GM20431 (cell line): Measurements from ENCODE around the gene TSC22D4.
"Not testable (repeated sequence)": the region's sequence is repeated elsewhere in the genome, so short reads cannot be mapped to it uniquely, and the experiment has no call there.

Source experiments
- in situ Hi-C: fragments of 300-500 bp; cut with MseI, MboI; formaldehyde crosslinking; loops from one replicate; pipeline ENCODE4 v1.15.0; 2020; ENCODE audit warnings: low sequenced_read_pairs; ENCODE audit not compliant: unreplicated experiment

TSC22D4 gene

DNA sequence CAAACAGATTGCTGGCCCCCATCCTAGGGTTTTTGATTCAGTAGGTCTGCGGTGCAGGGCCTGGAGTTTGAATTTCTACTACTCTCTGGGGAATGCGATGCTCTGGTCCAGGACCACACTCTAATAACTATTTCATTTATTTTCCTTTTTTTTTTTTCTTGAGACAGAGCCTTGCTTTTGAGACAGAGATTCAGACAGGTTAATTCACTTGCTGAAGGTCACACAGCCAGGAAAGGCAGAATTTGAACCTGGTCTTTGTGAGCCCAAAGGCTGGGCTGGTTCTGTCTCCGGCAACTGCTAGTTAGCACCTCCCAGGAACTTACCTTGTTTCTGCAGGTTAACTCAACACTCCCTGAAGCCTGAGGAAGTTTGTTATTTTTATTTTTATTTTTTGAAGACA, 26.5 kb downstream of the TSC22D4 start:
- in situ Hi-C loops = no loop called here

DNA sequence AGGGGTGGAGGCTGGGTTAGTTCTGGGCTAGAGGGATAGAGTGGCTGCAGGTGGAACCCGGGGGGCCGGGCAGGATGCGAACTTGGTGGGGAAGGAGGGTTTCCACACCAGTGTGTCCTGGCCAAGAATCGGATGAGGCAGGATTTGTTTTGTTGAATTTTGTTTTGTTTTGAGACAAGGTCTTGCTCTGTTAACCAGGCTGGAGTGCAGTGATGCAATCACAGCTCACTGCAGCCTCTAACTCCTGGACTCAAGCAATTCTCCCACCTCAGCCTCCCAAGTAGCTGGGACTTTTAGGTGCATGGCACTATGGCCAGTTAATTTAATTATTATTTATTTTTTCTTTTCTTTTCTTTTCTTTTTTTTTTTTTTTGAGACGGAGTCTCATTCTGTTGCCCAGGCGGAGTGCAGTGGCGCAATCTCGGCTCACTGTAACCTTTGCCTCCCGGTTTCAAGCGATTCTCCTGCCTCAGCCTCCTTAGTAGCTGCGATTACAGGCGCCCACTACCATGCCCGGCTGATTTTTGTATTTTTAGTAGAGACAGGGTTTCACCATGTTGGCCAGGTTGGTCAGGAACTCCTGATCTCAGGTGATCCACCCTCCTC, 29.7 kb downstream of the TSC22D4 start:
- in situ Hi-C loops = no loop called here

DNA sequence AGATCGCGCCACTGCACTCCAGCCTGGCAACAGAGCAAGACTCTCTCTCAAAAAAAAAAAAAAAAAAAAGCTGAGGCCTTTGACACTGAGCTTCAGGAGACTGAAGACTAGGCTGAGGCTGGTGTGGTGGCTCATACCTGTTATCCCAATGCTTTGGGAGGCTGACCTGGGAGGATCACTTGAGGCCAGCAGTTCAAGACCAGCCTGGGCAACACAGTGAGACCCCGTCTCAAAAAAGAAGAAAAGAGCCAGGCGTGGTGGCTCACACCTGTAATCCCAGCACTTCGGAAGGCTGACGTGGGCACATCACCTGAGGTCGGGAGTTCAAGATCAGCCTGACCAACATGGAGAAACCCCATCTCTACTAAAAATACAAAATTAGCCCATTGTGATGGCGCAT, 31.7 kb downstream of the TSC22D4 start:
- in situ Hi-C loops = not testable (repeated sequence)

DNA sequence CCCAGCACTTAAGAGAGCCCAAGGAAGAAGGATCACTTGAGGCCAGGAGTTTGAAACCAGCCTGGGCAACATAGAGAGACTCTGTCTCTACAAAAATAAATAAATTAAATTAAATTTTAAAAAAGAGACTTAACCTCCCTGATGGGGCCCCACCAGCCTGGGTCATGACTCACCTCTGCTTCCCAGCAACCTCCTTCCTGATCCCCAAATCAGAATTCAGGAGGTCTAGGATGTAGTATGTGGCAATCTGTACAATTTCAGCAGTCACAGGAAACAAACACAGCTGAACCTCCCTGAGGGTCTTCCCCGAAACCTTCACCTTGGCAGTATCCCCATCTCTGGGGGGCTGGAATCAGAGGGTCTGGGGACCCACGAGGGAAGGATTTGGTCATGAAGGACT, 33.0 kb downstream of the TSC22D4 start:
- in situ Hi-C loops = no loop called here

DNA sequence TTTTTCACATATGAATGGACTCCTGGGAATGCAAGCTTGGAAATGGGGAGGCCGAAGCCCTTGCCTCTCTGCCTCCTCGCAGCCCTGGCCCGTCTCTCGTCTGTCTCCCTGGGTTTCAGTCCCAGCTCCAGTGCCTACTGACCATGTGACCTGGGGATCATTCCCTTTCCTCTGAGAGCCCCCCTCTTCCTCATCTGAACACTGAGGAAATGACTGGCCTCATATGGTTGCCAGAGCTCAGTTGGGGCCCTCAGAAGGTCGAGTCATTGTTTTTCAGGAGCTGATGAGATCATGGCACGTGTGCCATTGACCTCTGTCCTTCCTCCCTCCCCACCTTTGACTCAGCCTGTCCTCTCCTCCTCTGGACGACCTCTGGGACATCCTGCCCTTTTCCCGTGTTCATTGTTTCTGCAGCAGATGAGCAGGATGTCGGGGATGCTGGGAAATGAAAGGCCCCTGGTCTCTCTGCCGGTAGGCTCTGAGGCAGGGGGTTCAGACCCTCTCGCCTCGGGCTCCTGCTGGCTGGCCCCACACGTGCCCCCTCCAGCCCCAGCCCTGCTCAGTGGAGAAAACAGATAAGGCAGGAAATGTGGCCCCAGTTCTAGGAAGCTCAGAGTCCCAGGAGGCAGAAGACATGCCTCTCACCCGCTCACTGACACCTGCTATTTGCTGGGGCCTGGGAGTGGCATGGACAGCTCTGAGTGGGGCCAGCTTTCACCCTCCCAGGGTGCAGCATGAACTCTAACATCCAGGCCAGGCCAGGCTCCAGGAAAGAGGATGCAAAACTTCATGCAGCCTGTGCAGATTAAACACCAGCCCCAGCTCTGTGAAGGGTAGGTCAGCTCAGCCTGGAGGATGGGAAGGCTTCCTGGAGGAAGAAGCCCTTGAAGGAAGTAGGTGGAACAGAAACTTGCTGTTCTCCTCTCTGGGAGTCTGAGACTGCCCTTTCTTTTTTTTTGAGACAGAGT, 34.4 kb downstream of the TSC22D4 start:
- in situ Hi-C loops = no loop called here

DNA sequence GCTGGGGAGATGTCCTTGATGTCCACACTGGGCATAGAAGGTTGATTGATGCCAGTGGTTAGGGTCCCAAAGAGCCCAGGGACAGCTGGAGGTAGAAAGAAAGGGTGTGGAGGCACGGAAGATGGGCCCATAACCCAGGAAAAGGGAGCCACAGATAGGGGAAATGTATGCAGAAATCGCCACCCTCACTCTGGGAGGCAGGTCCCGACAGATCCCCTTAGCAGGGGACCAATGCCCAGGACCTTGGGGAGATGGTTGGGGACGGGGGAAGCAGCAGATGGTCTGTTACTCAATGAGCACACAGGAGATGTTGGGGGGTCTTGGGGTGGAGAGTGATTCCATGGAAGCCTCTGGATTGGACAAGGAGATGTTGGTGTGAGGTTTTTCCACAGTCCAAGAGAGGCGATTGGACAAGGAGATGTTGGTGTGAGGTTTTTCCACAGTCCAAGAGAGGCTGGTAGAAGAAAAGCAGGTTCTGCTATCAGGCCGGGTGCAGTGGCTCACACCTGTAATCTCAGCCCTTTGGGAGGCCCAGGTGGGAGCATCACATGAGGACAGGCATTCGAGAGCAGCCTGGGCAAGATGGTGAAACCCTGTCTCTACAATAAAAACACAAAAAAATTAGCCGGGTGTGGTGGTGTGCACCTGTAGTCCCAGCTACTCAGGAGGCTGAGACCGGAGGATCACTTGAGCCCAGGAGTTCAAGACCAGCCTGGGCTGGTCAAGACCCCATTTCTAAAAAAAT, 35.7 kb downstream of the TSC22D4 start:
- in situ Hi-C loops = no loop called here

DNA sequence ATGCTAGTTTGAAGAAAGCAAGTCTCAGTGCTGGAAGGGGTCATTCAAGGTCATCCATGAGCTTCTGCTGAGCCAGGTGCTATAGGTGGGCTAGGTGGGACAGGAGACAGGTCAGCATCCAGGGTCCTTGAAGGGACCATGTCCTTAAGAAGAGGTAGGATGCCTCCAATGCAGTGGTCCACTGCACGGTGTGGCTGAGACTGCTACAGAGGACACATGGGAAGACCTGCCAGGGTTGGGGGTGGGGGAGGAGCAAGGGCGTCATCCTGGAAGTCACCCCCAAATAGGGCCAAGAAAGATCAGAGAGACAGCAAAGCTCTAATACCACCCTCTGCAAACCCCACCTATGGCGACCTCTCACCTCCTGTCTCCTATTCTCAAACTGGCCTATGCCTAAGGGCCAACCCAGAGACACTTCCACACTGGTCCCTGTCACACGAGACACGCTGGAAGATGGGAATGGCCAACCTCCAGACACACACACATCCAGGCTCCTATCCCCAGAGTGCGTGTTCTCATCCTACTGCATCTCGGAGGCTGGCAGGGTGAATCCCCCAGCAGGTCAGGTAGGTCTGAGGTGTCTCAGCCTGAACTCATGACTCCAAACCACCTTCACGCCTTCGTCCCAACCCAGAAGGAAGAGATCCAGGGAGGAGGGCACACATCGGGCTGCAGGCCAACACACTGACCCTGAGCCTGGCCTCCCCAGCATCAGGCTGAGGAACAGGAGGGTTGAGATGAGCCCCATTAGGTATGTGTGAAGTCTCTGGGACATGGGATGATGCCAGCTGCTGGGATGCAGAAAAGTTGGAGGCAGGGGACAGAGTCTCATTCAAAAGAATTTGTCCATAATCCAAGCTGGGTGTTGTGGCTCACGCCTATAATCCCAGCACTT, 37.1 kb downstream of the TSC22D4 start:
- in situ Hi-C loops = no loop called here

DNA sequence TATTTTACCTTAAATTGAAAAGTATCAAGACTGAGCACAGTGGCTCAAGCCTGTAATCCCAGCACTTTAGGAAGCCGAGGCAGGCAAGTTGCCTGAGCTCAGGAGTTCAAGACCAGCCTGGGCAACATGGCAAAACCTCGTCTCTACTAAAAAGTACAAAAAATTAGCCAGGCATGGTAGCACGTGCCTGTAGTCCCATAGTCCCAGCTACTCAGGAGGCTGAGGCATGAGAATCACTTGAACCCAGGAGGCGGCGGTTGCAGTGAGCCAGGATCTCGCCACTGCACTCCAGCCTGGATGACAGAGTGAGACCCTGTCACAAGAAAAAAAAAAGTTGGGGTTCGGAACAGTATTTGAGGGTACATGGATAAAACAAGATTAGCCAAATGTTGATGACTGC, 39.8 kb downstream of the TSC22D4 start:
- in situ Hi-C loops = not testable (repeated sequence)

DNA sequence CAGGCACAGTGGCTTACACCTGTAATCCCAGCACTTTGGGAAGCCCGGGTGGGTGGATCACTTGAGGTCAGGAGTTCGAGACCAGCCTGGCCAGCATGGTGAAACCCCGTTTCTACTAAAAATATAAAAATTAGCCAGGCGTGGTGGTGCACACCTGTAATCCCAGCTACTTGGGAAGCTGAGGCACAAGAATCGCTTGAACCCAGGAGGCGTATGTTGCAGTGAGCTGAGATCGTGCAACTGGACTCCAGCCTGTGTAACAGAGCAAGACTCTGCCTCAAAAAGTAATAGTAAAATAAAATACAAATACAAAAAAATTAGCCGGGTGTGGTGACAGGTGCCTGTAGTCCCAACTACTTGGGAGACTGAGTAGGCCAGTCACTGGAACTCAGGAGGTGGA, 40.3 kb downstream of the TSC22D4 start:
- in situ Hi-C loops = not testable (repeated sequence)

DNA sequence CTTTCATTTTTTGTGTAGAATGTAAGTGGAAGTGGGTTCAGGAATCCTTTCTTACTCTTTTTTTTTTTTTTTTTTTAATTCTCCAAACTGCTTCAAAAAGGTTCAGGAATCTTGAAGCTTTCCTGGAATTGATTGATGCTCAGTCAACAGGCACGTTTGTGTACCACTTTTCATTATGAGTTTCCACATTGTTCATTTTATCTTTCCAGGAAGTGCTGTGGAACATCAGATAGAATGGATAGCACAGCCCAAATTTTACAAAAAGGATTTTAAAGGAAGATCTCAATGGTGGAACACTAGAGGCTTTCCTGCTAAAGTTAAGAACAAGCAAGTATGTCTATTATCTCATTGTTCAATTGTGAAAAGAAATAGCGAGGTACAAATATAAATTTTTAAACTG, 40.8 kb downstream of the TSC22D4 start:
- in situ Hi-C loops = no loop called here

DNA sequence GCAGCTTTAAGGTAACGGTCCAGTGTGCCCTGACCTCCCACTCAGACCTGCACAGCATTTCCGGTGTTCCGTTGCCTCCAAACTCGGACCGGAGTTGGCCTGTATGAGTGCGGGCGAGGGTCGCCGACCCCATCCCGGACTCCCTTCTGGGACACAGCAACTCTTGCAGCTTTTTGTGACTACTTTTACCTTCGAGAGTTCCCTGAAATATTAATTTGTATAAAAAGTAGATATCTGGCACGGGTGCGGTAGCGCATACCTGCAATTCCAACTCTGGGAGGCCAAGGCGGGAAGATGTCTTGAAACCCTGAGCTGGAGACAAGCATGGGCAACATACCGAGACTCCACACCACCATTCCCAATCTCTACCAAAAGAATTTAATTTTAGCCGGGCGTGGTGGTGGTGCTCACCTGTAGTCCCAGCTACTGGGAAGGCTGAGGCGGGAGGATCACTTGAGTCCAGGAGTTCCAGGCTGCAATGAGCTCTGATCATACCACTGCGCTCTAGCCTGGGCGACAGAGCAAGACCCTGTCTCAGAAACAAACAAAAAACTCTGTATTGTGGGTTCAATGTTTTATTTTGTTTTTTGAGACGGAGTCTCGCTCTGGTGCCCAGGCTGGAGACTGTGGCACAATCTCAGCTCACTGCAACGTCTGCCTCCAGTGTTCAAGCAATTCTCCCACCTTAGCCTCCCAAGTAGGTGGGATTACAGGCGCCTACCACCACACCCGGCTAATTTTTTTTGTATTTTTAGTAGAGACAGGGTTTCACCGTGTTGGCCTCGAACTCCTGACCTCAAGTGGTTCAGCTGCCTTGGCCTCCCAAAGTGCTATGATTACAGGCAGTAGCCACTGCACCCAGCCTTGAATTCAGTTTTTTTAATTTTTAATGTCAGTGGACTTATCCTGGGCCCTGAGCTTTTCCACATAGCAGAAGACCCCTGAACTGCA, 41.6 kb downstream of the TSC22D4 start:
- in situ Hi-C loops = no loop called here

DNA sequence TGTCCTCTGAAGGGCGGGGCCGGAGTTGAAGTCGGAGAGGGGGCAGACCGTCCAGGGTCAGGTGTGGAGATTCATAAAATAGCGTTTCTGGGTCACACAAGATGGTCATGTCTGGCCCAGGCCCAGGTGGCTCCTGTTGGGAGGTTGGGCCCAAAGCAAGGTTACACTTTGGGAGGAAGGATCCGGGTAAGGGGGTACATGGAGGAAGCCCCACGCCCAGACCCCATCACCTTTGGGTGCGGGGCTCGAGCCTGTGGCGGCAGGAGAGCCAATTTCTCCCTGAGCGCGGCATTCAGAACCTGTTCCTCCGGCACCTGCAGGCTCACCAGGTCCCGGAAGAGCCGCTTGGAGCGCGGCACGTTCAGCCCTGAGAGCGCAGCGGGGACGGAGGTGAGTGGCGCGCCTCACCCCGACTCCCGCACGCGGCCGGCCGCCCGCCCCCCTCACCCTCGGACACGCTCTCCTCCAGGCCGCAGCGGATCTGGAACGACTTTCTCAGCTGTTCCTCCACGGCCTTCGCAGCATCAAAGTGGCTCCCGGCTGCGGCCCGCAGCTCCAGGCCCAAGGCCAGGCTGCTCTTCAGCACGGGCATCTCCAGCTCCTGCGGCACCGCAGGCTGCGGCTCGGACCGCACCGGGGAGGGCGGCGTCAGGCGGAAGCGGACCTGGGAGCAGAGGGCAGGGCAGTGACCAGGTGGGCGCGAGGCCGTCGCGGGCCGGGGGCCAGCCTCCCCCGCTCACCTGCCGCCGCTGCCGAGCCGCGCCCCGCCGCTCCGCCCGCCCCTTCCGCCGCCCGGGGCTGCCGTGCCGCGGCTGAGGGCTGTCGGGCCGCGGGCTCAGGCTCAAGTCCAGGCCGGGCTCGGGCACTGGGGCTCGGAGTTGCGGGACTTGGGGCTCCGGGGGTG, 43.4 kb downstream of the TSC22D4 start:
- in situ Hi-C loops = no loop called here

DNA sequence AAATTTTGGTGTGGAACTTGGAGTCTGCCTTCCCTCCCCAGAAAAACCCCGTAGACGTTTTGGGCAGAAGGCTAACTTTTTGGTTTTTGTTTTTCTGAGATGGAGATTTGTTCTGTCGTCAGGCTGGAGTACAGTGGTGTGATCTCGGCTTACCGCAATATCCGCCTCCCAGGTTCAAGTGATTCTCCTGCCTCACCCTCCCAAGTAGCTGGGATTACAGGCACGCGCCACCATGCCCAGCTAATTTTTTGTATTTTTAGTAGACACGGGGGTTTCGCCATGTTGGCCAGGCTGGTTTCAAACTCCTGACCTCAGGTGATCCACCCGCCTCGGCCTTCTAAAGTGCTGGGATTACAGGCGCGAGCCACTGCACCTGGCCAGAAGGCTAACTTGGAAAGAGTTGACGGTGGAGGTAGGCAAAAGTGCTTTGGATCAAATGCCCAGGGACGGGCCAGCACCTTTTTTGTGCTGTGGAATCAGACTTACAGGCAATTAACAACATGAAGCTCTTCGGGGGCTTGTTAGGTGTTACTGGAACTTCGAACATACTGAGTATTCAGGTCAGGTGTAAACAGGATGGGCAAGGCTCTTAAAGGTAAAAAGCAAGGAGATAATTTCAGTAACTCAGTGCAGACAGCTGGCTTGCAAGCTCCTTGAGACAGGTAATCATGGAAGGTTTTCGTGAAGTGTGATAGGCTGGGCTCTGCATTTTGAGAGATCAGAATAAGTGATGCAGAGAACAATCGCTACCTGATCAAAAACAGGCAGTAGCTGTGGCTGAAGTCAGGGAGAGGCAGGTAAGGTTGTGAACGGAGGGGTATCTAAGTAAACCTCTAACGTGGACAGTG, 44.5 kb downstream of the TSC22D4 start:
- in situ Hi-C loops = no loop called here

DNA sequence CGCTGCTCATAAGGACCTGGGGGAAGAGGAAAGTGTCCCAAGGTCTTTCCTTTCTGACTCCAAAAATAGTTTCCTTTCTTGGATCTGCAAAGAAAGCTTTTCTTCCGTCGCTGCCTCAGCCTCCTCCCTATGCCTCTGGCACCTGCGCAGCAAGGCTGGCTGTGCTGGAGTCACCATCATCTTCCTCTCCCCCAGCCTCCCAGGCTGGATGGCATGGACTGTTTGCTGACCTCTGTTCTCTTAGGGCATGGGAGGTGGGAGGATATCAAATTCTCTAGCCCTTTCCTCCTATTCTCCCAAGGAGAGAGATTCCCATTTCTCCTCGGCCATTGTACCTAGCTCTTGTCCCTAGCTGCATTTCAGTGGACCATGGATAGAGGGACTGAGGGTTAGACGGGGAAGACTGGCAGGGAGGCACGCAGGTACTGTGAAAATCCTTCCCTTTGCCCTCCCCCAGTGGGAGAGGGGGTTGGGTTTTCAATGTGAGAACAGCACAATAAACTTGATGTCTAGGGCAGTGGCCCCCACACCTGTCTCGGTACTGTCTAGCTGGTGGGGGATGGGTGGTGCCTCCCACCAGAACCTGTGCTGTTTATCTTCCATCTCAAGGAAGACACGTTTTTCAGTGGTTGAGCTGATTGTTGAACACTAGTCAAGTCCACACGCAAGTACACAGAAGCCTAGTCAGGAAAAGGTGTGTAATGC, 45.3 kb downstream of the TSC22D4 start:
- in situ Hi-C loops = no loop called here

DNA sequence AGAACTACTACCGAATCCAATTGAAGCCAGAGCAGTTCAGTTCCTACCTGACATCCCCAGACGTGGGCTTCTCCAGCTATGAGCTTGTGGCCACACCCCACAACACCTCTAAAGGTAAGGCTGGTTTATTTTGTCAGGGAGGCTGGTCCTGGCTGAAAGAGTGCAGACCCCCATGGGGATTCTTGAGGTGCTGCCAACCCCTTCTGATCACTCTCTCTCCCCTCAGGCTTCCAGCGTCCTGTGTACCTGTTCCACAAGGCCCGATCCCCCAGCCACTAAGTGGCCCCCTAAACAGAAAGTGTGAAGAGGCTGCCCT, 45.8 kb downstream of the TSC22D4 start:
- in situ Hi-C loops = no loop called here

DNA sequence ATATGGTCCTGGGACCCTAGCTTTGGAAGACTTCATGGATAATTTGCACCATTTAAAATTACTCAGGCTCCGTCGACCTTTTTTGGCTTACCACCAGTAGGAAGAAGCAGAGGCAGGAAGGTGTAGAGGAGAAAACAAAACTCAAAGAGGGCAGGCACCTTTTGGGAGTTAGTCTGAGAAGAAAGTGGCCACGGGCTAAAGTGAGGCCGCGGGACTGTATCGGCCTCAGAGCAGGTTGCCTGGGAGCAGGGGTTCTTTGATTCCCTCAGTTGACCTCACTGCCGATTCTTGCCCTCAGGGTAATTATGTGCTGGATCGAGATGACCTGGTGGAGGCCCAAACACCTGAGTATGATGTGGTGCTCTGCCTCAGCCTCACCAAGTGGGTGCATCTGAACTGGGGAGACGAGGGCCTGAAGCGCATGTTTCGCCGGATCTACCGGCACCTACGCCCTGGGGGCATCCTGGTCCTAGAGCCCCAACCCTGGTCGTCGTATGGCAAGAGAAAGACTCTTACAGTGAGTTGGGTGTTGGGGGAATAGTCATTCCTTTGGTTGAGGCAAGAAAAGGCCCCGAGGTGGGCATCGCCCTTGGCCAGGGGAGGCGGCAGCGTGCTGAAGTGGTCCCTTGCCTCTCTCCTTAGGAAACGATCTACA, 46.3 kb downstream of the TSC22D4 start:
- in situ Hi-C loops = no loop called here
